Myocyte (in vitro differentiated cells): ENCODE measurements around the gene CARTPT. TPM values are rescaled to one million over a fixed set of nuclear protein-coding genes. Genes with fewer than 3 reads are reported as not detected.
A peak's percentile ranks its signal among the peaks of the same experiment; 100 is the strongest.

Source experiments
- DNase-seq: peaks from one replicate; pipeline ENCODE4 v3.0.0-alpha.2; 2012; ENCODE audit warnings: low read depth
- polyA plus RNA-seq: library from polyadenylated mRNA; unstranded; fragments of >200 nt; gene quantifications from one replicate; pipeline ENCODE4 v1.2.1, GENCODE V29; 2012; ENCODE audit warnings: missing spikeins
- total RNA-seq: library from RNA; depleted of rRNA; stranded (reverse); fragments of >200 nt; gene quantifications from 2 replicates; pipeline ENCODE4 v1.2.3, GENCODE V29; 2014

The CARTPT gene
- total RNA-seq, result not detected in 2 replicates
- polyA plus RNA-seq, result not detected

- DNase-seq, result peak; percentile 9
Measured at GRCh38 chr5:71719063-71719964, at the start of gene CARTPT. Gene CARTPT, plus strand, starts transcription at chr5:71719275. Its CDS starts 19 bp downstream, at chr5:71719294.

- DNase-seq, result no peak
Measured at GRCh38 chr5:71677977-71678376, 41.1 kb upstream of the CARTPT start.

GRCh38 chr5:71679714-71680113 lies 39.4 kb upstream of the CARTPT start:
- no peak for DNase-seq

- DNase-seq, result no peak
Measured at GRCh38 chr5:71680510-71680909, 38.6 kb upstream of the CARTPT start.

GRCh38 chr5:71681296-71681695 lies 37.8 kb upstream of the CARTPT start:
- DNase-seq, result no peak

GRCh38 chr5:71684309-71684708 lies 34.8 kb upstream of the CARTPT start:
- no peak for DNase-seq

- DNase-seq, result no peak
Measured at GRCh38 chr5:71693828-71694427, 25.1 kb upstream of the CARTPT start.

GRCh38 chr5:71695071-71695470 lies 24.0 kb upstream of the CARTPT start:
- DNase-seq, result peak; percentile 15

- no peak for DNase-seq
Measured at GRCh38 chr5:71695595-71695994, 23.5 kb upstream of the CARTPT start.

- DNase-seq, result no peak
Measured at GRCh38 chr5:71697967-71698366, 21.1 kb upstream of the CARTPT start.

- no peak for DNase-seq
Measured at GRCh38 chr5:71699233-71699632, 19.8 kb upstream of the CARTPT start.

GRCh38 chr5:71699751-71700150 lies 19.3 kb upstream of the CARTPT start:
- no peak for DNase-seq

GRCh38 chr5:71700803-71701202 lies 18.3 kb upstream of the CARTPT start:
- DNase-seq, result no peak

GRCh38 chr5:71701407-71701806 lies 17.7 kb upstream of the CARTPT start:
- DNase-seq, result no peak

- DNase-seq, result no peak
Measured at GRCh38 chr5:71703941-71704340, 15.1 kb upstream of the CARTPT start.

GRCh38 chr5:71705421-71705820 lies 13.7 kb upstream of the CARTPT start:
- no peak for DNase-seq

GRCh38 chr5:71706906-71707305 lies 12.2 kb upstream of the CARTPT start:
- no peak for DNase-seq

GRCh38 chr5:71711610-71712009 lies 7.5 kb upstream of the CARTPT start:
- DNase-seq, result no peak

- DNase-seq, result no peak
Measured at GRCh38 chr5:71714911-71715310, 4.2 kb upstream of the CARTPT start.

GRCh38 chr5:71727978-71728377 lies 8.9 kb downstream of the CARTPT start:
- DNase-seq, result no peak

- DNase-seq, result no peak
Measured at GRCh38 chr5:71731015-71731414, 11.9 kb downstream of the CARTPT start.

- DNase-seq, result peak; percentile 2
Measured at GRCh38 chr5:71732011-71732410, 12.9 kb downstream of the CARTPT start.

- DNase-seq, result no peak
Measured at GRCh38 chr5:71734141-71734540, 15.1 kb downstream of the CARTPT start.
